GM21515 (cell line): Measurements from ENCODE around the gene MLXIP.
"Not testable (repeated sequence)": the region's sequence is repeated elsewhere in the genome, so short reads cannot be mapped to it uniquely, and the experiment has no call there.

Experiments used
- ATAC-seq: cut with Tn5 transposase; IDR thresholded peaks from one replicate; pipeline ENCODE4 v1.9.1; 2021; ENCODE audit not compliant: unreplicated experiment

MLXIP gene

GRCh38 chr12:122078141-122079032, at the start of gene MLXIP:
MLXIP (plus strand) TSS chr12:122078756; CDS start chr12:122078854, 98 bp downstream.
- peak; percentile 82 for ATAC-seq

- no peak for ATAC-seq
These were observed 49.5 kb upstream of the MLXIP start for GRCh38 chr12:122028905-122029560.

- no peak for ATAC-seq
These were observed 48.7 kb upstream of the MLXIP start for GRCh38 chr12:122029620-122030423.

- no peak for ATAC-seq
These were observed 48.0 kb upstream of the MLXIP start for GRCh38 chr12:122030424-122031035.

GRCh38 chr12:122031342-122032216, 47.0 kb upstream of the MLXIP start:
- ATAC-seq: no peak

- no peak for ATAC-seq
These were observed 46.0 kb upstream of the MLXIP start for GRCh38 chr12:122032580-122032979.

GRCh38 chr12:122035292-122035691, 43.3 kb upstream of the MLXIP start:
- ATAC-seq: no peak

GRCh38 chr12:122036153-122036552, 42.4 kb upstream of the MLXIP start:
- ATAC-seq: no peak

- no peak for ATAC-seq
These were observed 37.8 kb upstream of the MLXIP start for GRCh38 chr12:122040579-122041386.

- ATAC-seq: not testable (repeated sequence)
These were observed 37.1 kb upstream of the MLXIP start for GRCh38 chr12:122041458-122041857.

- no peak for ATAC-seq
These were observed 35.6 kb upstream of the MLXIP start for GRCh38 chr12:122042910-122043309.

GRCh38 chr12:122043476-122043875, 35.1 kb upstream of the MLXIP start:
- ATAC-seq: no peak

- no peak for ATAC-seq
These were observed 33.3 kb upstream of the MLXIP start for GRCh38 chr12:122045262-122045661.

- ATAC-seq: no peak
These were observed 32.4 kb upstream of the MLXIP start for GRCh38 chr12:122046145-122046544.

- ATAC-seq: no peak
These were observed 30.4 kb upstream of the MLXIP start for GRCh38 chr12:122048151-122048550.

- no peak for ATAC-seq
These were observed 28.7 kb upstream of the MLXIP start for GRCh38 chr12:122049827-122050226.

- ATAC-seq: no peak
These were observed 27.9 kb upstream of the MLXIP start for GRCh38 chr12:122050706-122051105.

- no peak for ATAC-seq
These were observed 27.2 kb upstream of the MLXIP start for GRCh38 chr12:122051231-122051876.

GRCh38 chr12:122052285-122052684, 26.3 kb upstream of the MLXIP start:
- ATAC-seq: no peak
